Endothelial cell of hepatic sinusoid (primary cell): Measurements from ENCODE around the gene SLC38A3.

ENCODE experiments used
- in situ Hi-C: cut with HindIII; loops from 2 replicates; pipeline ENCODE4 v1.10.0; 2017; ENCODE audit warnings: low sequenced_read_pairs

The SLC38A3 gene

GRCh38 chr3:50189989-50190388 lies 15.1 kb upstream of the SLC38A3 start:
- in situ Hi-C loops = loop anchor here (10.0 kb wide), 1 partner anchor 325 kb away; the partner anchor contains the start of gene CAMKV

DNA sequence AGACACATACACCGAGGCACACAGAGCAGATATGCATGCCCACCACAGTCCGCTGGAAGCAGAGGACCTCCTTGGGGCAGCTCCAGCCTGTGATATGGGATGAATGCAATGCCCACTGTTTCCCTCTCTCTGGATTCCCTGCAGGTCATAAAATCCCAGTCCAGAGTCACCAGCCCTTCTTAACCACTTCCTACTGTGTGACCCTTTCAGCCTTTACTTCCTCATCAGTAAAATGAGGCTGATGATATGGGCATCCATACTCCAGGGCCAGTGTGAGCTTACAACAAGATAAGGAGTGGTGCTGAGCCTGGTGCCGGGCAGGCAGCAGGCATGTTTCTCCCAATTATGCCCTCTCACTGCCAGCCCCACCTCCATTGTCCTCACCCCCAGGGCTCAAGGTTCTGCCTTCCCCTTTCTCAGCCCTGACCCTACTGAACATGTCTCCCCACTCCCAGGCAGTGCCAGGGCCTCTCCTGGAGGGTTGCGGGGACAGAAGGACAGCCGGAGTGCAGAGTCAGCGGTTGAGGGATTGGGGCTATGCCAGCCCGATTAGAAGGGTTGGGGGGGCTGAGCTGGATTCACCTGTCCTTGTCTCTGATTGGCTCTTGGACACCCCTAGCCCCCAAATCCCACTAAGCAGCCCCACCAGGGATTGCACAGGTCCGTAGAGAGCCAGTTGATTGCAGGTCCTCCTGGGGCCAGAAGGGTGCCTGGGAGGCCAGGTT lies 14.0 kb upstream of the SLC38A3 start, which contains the start of gene GNAT1:
TSS of gene GNAT1 (plus strand) at position 675 of the 725 bp plus-strand sequence. CDS start 116 bp downstream, outside the sequence.
- in situ Hi-C loops = no loop called here

- in situ Hi-C loops = no loop called here
Observed at GRCh38 chr3:50192124-50192523, 12.9 kb upstream of the SLC38A3 start.

DNA sequence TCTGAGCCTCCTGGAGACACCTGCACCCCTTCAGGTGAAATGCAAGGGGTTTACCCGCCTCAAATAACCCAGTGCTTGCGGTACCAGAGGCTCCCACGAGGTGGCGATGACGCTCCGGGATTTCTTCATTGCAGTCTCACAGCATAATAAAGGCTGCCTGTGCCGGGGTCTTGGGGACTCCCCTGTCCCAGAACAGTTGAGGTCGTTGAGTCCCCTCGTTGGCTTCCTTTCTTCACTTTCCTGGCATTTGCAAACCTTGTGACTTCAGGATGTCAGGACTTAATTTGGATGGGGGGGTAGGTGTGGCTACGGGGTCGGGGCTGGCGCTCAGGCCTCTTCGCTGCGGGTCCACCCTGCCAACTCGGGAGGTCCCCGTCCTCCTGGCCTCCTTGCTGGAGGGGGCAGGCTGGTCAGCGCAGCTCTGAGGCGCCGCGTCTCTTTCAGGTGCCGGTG lies 12.4 kb upstream of the SLC38A3 start:
- in situ Hi-C loops = no loop called here

GRCh38 chr3:50193286-50193685 lies 11.8 kb upstream of the SLC38A3 start:
- in situ Hi-C loops = no loop called here

DNA sequence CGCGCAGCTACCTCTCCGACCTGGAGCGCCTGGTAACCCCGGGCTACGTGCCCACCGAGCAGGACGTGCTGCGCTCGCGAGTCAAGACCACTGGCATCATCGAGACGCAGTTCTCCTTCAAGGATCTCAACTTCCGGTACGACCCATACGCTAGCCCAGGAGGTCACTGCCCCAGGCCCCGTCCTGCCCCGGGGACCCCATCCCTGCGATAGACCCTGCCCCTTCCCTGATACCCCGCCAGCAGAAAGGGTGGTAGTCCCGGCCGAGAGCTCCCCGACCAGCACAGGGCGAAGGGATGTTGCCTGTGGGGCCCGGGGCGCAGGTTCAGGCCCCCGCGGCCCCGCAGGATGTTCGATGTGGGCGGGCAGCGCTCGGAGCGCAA lies 11.3 kb upstream of the SLC38A3 start:
- in situ Hi-C loops = no loop called here

DNA sequence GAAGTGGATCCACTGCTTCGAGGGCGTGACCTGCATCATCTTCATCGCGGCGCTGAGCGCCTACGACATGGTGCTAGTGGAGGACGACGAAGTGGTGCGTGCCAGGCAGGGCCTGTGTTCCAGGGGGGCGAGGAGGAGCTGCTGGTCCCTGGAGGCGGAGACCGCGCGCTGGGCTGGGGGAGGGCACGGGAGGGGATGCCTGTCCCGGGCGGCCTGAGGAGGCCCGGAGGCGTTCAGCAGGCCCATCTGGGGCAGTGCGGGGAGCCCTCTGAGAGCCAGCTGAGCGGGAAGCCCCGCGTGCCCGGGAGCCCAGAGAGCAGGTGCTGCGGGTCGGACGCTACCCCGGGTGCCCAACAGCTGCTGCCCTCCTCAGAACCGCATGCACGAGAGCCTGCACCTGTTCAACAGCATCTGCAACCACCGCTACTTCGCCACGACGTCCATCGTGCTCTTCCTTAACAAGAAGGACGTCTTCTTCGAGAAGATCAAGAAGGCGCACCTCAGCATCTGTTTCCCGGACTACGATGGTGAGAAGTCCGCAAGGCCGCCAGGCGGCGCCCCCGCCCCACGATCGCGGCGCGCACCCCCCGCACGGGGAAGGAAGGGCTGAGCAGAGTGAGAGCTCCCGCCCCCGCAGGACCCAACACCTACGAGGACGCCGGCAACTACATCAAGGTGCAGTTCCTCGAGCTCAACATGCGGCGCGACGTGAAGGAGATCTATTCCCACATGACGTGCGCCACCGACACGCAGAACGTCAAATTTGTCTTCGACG lies 10.8 kb upstream of the SLC38A3 start:
- in situ Hi-C loops = no loop called here

- in situ Hi-C loops = no loop called here
Observed at GRCh38 chr3:50194903-50195500, 10.1 kb upstream of the SLC38A3 start.

- in situ Hi-C loops = no loop called here
Observed at GRCh38 chr3:50195501-50196252, 9.4 kb upstream of the SLC38A3 start.

DNA sequence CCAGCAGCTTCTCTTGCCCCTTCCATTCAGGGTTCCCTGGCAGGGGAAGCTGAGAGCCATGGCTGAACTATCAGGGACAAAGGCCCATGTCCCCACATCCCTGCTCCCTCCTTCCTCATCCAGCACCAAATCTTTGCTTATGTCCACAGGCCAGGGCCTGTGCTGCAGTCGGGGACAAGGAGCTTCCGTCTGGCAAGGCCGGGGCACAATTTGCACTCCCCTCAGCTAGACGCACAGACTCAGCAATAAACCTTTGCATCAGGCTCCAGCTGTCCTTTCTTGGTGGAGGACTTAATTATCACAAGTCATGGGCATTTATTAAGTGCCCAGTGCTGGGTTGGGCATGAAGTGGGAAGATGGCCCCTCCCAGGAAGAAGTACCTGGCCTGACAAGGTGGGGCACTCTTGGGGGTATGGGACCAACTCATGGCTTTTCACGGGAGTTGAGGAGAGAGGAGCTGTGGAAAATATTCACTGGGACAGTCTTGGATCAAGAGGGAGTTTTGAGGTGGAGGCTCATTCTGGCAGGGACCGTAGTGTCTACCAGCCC lies 8.7 kb upstream of the SLC38A3 start:
- in situ Hi-C loops = no loop called here

DNA sequence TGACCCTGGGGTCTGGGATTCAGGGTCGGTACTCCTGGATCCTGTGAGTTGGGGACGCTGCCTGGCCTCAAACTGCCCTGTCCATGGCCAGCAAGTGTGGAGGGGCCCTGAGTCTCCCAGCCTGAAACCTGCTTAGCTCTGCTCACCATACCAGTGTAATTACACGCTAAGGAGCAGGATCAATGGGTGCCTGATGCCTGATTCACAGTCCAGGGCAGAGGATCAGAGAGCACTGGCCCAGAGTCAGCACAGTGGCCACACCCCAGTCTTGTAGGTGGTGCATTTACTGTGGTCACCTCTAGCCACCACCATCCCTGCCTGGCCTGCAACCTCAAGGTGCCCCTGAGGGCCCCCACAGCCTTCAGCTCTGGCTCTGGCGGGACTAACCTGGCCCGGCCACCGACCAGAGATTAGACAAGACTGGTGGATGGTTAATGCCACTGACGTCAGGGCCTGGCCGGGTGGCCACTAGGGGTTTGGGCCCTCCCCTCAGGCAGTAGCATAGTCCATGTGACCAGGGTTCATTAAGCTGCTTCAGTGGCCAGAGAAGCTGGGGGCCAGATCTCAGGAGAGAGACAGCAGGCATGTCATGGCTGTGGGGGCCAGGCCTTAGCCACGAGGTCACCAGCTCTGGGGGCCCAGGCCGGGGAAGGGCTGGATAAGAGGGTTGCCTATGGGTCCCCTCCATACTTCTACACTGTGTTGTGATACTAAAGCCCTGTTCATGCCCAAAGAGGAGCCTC lies 3.3 kb upstream of the SLC38A3 start:
- in situ Hi-C loops = no loop called here

DNA sequence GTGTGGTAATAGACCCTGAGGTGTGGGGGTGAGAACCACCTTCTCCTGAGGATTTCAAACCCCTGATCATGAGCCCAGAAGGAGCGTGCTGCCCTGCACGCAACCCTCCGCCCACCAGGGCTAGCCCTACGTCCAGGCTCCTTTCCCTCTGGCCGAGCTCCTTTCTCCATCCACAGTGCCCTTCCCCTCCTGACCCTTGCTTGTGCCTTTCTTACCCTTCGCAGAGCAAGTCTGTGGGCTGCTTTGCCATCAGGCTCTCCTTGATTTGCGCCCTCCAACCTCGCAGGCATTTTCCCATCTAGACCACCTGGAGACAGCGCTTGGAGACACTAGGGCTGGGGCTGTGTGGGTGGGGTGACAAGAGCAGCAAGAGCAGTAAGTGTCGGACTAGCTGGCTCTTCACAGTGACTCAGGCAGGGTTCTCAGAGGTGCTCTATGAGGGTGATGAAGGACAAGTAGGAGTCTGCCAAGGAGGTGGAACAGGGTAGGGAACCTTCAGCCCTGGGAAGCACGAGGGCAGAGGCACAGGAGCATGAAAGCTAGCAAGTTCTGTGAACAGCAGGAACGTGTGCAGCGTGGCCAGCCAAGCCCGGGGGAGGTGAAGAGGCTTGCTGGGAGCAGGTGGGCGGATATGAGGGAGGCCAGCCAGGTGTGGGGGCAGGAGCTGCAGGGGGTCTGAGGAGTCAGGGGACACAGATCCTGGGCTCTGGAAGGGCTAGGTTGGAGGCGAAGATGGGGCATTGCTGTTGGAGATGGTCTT lies 2.5 kb upstream of the SLC38A3 start:
- in situ Hi-C loops = no loop called here

DNA sequence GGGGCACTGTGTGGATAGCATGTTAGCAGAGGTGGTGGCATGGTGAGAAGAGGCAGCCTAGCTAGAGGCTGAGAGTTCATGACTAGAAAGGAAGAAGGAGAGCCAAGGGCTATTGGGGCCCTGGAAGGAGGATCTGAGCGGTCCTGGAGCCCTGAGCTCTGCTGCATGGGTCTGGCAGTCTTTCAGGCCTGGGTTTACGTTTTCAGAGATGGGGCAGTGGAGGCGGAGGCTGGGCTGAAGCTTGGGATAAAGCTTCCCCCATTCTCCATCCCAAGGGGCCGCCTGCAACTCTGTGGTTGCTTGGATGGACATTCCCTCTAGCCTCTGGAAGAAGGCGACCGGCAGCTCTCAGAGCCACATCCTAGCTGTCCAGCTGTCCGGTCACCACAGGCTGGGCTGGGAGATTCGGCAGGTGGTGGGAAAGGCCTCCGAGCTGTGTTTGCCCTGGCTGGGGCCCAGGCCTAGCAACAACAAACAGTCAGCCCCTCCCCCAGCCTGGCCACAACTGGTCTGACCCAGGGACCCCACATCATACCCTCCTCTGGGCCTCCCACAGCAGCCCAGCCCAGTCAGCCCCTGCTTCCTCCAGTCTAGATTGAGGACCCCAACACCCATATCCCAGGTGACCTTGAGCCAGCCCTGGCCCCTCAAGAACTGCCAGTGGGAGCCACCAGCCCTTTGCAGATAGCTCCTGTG lies 1.8 kb upstream of the SLC38A3 start:
- in situ Hi-C loops = no loop called here

DNA sequence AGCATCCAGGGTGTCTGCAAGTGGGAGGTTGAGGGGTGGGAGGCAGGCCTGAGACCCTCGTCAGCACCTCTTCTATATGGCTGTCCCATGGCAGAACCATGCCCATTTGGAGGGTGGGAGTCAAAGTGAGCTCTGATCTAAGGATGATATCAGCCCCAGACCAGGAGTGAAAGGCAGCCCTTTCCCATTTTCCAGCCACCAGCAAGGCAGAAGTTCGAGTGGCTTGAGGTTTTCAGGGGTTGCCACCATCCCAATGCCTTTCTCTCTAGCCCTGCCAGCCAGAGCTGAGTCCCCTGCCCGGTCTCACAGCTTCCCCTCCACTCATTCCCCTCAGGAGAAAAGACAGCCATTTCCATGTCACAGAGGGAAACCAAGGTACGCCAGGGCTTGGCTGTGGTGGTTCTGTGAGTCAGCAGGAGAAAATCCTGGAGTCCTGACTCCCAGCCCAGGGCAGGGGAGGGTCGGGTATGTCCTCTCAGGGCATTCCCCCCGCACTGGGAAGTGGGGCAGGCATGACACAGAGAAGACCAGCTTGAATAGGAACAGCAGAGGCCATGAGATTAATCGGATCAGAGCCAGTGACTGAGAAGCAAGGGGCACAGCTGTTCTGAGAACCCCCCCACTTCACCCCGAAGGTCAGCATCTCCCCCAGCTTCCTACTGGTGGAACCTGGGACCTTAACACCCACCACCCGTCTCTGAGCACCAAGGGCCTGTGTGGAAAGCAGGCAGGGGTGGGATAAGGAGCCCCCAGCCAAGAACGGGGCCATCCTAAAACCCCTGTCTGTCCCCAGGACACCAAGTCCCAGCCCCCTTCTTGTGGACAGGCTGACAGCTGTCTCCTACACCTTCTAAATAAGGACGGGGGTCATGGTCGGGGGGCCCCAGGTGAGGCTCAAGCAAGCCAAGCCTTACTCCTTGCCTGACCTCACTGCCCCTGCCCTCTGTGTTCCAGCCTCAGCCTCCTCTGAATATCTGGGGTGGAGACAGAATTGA lies 965 bp upstream of the SLC38A3 start:
- in situ Hi-C loops = no loop called here

DNA sequence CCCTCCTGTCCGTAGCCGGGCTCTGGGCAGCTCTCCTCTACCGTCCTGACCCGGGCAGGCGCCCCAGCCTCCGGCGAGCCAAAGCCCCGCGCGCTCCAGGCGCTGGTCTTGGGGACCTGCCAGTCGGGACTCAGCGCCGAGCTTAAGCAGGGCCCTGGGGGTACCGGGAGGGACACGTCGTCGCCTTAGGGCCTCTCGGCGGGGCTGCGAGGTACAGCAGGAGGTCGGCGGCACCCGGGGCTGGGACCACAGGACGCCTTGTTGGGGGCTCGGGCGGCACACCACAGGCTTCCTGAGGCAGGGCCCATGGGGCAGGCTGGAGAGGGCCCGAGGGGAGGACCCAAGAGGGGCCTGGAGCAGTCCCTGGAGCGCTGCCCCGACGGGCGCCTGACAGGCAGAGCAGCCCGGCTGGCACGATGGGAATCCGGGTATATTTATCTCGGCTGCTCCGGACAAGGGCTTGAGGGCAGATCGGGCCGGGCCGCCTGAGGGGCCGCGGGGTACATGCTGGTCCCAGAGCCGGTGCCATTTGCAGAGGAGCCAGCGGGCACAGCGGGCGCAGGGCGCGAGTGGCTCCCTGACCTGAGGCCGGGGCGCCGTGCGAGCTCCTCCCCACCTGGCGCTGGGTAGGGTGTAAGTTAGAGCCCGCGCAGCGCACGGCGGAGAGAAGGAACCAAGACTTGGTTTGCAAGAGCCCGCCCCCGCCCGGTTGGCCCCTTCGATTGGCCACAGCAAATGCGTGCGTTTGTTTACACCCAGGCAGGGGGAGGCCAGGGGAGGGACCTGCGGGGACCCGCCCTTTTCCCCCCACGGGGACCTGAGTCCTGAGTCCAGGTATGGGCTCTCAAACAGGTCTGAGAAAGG lies 574 bp downstream of the SLC38A3 start:
- in situ Hi-C loops = no loop called here

GRCh38 chr3:50207359-50208042 lies 2.4 kb downstream of the SLC38A3 start:
- in situ Hi-C loops = no loop called here
